HepG2 (cell line): Measurements from ENCODE around the gene PRR14. TPM values are rescaled to one million over a fixed set of nuclear protein-coding genes. Genes with fewer than 3 reads are reported as not detected.

Experiments
- BCLAF1 ChIP-seq: fragments of 450-650 bp; IDR thresholded peaks from 2 replicates; pipeline ENCODE4 v1.6.1; 2017; ENCODE audit warnings: mild to moderate bottlenecking
- CREM ChIP-seq, 2 experiments: sonication (generic) in 1 of 2; formaldehyde crosslinking in 1 of 2; IDR thresholded peaks; 2 replicates each; pipeline versions ENCODE4 v1.4.0 to v1.6.1; 2016 to 2020; ENCODE audit warnings: antibody characterized with exemption in 1 of 2, mild to moderate bottlenecking in 1 of 2, missing genetic modification reagents in 1 of 2
- HHEX ChIP-seq: IDR thresholded peaks from 2 replicates; pipeline ENCODE4 v1.6.1; 2016; ENCODE audit warnings: control low read depth
- HNRNPLL ChIP-seq: fragments of 200-400 bp; formaldehyde crosslinking; IDR thresholded peaks from 2 replicates; pipeline ENCODE4 v1.6.1; 2017; ENCODE audit warnings: mild to moderate bottlenecking, low read depth, low read length; ENCODE audit not compliant: poor library complexity, severe bottlenecking
- NFE2 ChIP-seq: sonication (generic); formaldehyde crosslinking; IDR thresholded peaks from 2 replicates; pipeline ENCODE4 v1.4.0; 2020; ENCODE audit warnings: missing genetic modification reagents
- PHF5A ChIP-seq: IDR thresholded peaks from one replicate; pipeline ENCODE4 v1.6.1; 2018; ENCODE audit warnings: low read depth, missing genetic modification reagents; ENCODE audit not compliant: unreplicated experiment
- SALL2 ChIP-seq: sonication (generic); formaldehyde crosslinking; IDR thresholded peaks from 2 replicates; pipeline ENCODE4 v1.8.1; 2023; ENCODE audit warnings: mild to moderate bottlenecking, missing genetic modification reagents, inconsistent platforms
- TFDP1 ChIP-seq: IDR thresholded peaks from 2 replicates; pipeline ENCODE4 v1.6.1; 2016; ENCODE audit warnings: missing compliant biosample characterization, missing genetic modification reagents, borderline replicate concordance
- THAP7 ChIP-seq: sonication (generic); formaldehyde crosslinking; IDR thresholded peaks from 2 replicates; pipeline ENCODE4 v1.8.1; 2023; ENCODE audit warnings: mild to moderate bottlenecking, missing genetic modification reagents
- ZBTB2 ChIP-seq: sonication (generic); formaldehyde crosslinking; IDR thresholded peaks from 2 replicates; pipeline ENCODE4 v1.8.0; 2022; ENCODE audit warnings: low read depth, missing genetic modification reagents
- ZFP82 ChIP-seq: sonication (generic); formaldehyde crosslinking; IDR thresholded peaks from 2 replicates; pipeline ENCODE4 v1.5.1; 2020; ENCODE audit warnings: mild to moderate bottlenecking, missing genetic modification reagents, borderline replicate concordance
- ZNF205 ChIP-seq: IDR thresholded peaks from 2 replicates; pipeline ENCODE4 v1.6.1; 2018; ENCODE audit warnings: missing biosample characterization, missing genetic modification reagents
- ZNF280D ChIP-seq: sonication (generic); formaldehyde crosslinking; IDR thresholded peaks from 2 replicates; pipeline ENCODE4 v1.5.1; 2020; ENCODE audit warnings: mild to moderate bottlenecking, missing genetic modification reagents
- ZNF337 ChIP-seq: sonication (generic); formaldehyde crosslinking; IDR thresholded peaks from 2 replicates; pipeline ENCODE4 v1.5.1; 2020; ENCODE audit warnings: missing genetic modification reagents, low read depth, mild to moderate bottlenecking, borderline replicate concordance
- ZNF598 ChIP-seq: sonication (generic); formaldehyde crosslinking; IDR thresholded peaks from 2 replicates; pipeline ENCODE4 v1.5.1; 2020; ENCODE audit warnings: mild to moderate bottlenecking, missing genetic modification reagents, borderline replicate concordance
- ZNF629 ChIP-seq: sonication (generic); formaldehyde crosslinking; conservative IDR thresholded peaks from 2 replicates; pipeline ENCODE4 v1.5.0; 2020; ENCODE audit warnings: missing genetic modification reagents
- ZNF740 ChIP-seq: sonication (generic); formaldehyde crosslinking; IDR thresholded peaks from 2 replicates; pipeline ENCODE4 v1.4.0; 2020; ENCODE audit warnings: missing genetic modification reagents
- ZZZ3 ChIP-seq: sonication (generic); formaldehyde crosslinking; IDR thresholded peaks from 2 replicates; pipeline ENCODE4 v1.4.0; 2020; ENCODE audit warnings: missing genetic modification reagents, mild to moderate bottlenecking, borderline replicate concordance
- polyA plus RNA-seq, 8 experiments: library from polyadenylated mRNA; depleted of rRNA in 3 of 8; stranded (reverse) in 7 of 8; unstranded in 1 of 8; fragments of >200 nt; fragmentation: Illumina TruSeq in 4 of 8; extraction: Trizol in 4 of 8; gene quantifications; 2 replicates each; pipeline versions ENCODE4 v1.2.1 to v1.2.3, GENCODE V29; 2011 to 2016; ENCODE audit warnings: low read depth in 4 of 8, missing spikeins in 1 of 8, mixed read lengths in 1 of 8; ENCODE audit not compliant: insufficient read depth in 1 of 8
- total RNA-seq, 5 experiments: library from RNA; depleted of rRNA; stranded (reverse); fragments of >200 nt; fragmentation: Illumina TruSeq; extraction: Trizol; gene quantifications; 2 replicates each; pipeline ENCODE4 v1.2.3, GENCODE V29; 2016; ENCODE audit warnings: low read depth in 1 of 5

Gene PRR14
- total and polyA plus RNA-seq, 2 of the 13 experiments (the other 11 are each of a cell fraction or from before 2014, with no cell fraction given) = 8.4 to 11.0 TPM

- peak; percentile 72; the same call in 1 of the 2 replicates for TF ChIP-seq TFDP1 (CRISPR knock-in tag)
- TF ChIP-seq ZNF337 (CRISPR knock-in tag) = no peak
- TF ChIP-seq ZNF598 (CRISPR knock-in tag) = 0 out of 2 replicates have a peak, but pooled peaks have one; percentile 73
- no peak for TF ChIP-seq HHEX
- no peak for TF ChIP-seq ZNF280D (CRISPR knock-in tag)
- no peak; the same call in 1 of the 2 replicates for TF ChIP-seq ZBTB2
- TF ChIP-seq PHF5A (CRISPR knock-in tag) = peak; percentile 20
- TF ChIP-seq SALL2 = 0 out of 2 replicates have a peak, but pooled peaks have one; percentile 60
- peak; percentile 86 for TF ChIP-seq HNRNPLL
- peak; percentile 94 for TF ChIP-seq CREM (IDR thresholded peaks at IDR 0.05)
- no peak for TF ChIP-seq CREM (CRISPR knock-in tag; IDR thresholded peaks at IDR 0.05)
- peak; percentile 77 for TF ChIP-seq ZNF629
- TF ChIP-seq ZFP82 (CRISPR knock-in tag) = no peak
- TF ChIP-seq THAP7 (CRISPR knock-in tag) = peak; percentile 1; the same call in 1 of the 2 replicates
- 0 out of 2 replicates have a peak, but pooled peaks have one; percentile 92 for TF ChIP-seq ZZZ3 (CRISPR knock-in tag)
- TF ChIP-seq ZNF740 (CRISPR knock-in tag) = no peak
- TF ChIP-seq ZNF205 (CRISPR knock-in tag) = no peak
- no peak for TF ChIP-seq NFE2
- TF ChIP-seq BCLAF1 = no peak
Measured at GRCh38 chr16:30697264-30698138, 46.7 kb downstream of the PRR14 start (continued).
